ENCODE data around the gene RICTOR.

- TF ChIP-seq, protein P1, sequence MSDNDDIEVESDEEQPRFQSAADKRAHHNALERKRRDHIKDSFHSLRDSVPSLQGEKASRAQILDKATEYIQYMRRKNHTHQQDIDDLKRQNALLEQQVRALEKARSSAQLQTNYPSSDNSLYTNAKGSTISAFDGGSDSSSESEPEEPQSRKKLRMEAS (IDR thresholded peaks at IDR 0.05), result no peak
- no peak for TF ChIP-seq CTCF (IDR thresholded peaks at IDR 0.05 in 2 of 3, conservative IDR thresholded peaks at IDR 0.05 in 1 of 3; ENCODE audit: borderline replicate concordance in 1 of 3, insufficient read depth in 1 of 3, low read depth in 2 of 3, low read length in 2 of 3)
- TF ChIP-seq EZH2phosphoT487 (IDR thresholded peaks at IDR 0.05; ENCODE audit: borderline replicate concordance), result no peak
- no peak for TF ChIP-seq EZH2 (IDR thresholded peaks at IDR 0.05)
- TF ChIP-seq POLR2A (IDR thresholded peaks at IDR 0.05; ENCODE audit: borderline replicate concordance, extremely low read depth, insufficient read depth, insufficient read length), result no peak
- TF ChIP-seq POLR2AphosphoS5 (IDR thresholded peaks at IDR 0.05; ENCODE audit: low read depth, low read length), result no peak
Measured at GRCh38 chr5:39119404-39120051, 45.3 kb upstream of the RICTOR start.
